GM19468 (cell line): ENCODE data around the gene A2M.

Source experiments
- ATAC-seq: cut with Tn5 transposase; IDR thresholded peaks from one replicate; pipeline ENCODE4 v1.9.1; 2021; ENCODE audit warnings: mild to moderate bottlenecking, moderate library complexity, moderate number of reproducible peaks; ENCODE audit not compliant: unreplicated experiment; ENCODE audit errors: extremely low read depth

Gene A2M

GRCh38 chr12:9123781-9124382 is 8.2 kb upstream of the A2M start:
- ATAC-seq = no peak

- ATAC-seq = no peak
Observed at GRCh38 chr12:9122091-9122609, 6.4 kb upstream of the A2M start.

GRCh38 chr12:9120487-9121184 is 4.9 kb upstream of the A2M start:
- no peak for ATAC-seq

GRCh38 chr12:9118158-9118557 is 2.4 kb upstream of the A2M start:
- ATAC-seq = no peak

GRCh38 chr12:9114946-9115345 is 773 bp downstream of the A2M start:
- no peak for ATAC-seq

GRCh38 chr12:9113987-9114309 is 1.8 kb downstream of the A2M start:
- ATAC-seq = no peak

GRCh38 chr12:9113296-9113986 is 2.3 kb downstream of the A2M start:
- ATAC-seq = no peak

GRCh38 chr12:9112076-9112853 is 3.5 kb downstream of the A2M start:
- ATAC-seq = no peak

GRCh38 chr12:9111525-9111924 is 4.2 kb downstream of the A2M start:
- no peak for ATAC-seq

GRCh38 chr12:9109737-9110491 is 5.8 kb downstream of the A2M start:
- ATAC-seq = no peak

- no peak for ATAC-seq
Observed at GRCh38 chr12:9109213-9109522, 6.6 kb downstream of the A2M start.

GRCh38 chr12:9108504-9109212 is 7.1 kb downstream of the A2M start:
- ATAC-seq = no peak

- no peak for ATAC-seq
Observed at GRCh38 chr12:9107542-9107873, 8.2 kb downstream of the A2M start.

GRCh38 chr12:9106610-9107541 is 8.8 kb downstream of the A2M start:
- no peak for ATAC-seq

- ATAC-seq = no peak
Observed at GRCh38 chr12:9106067-9106466, 9.7 kb downstream of the A2M start.

- ATAC-seq = no peak
Observed at GRCh38 chr12:9104767-9105423, 10.8 kb downstream of the A2M start.

GRCh38 chr12:9104087-9104486 is 11.6 kb downstream of the A2M start:
- no peak for ATAC-seq
